HepG2 (cell line): ENCODE measurements around the gene AGPAT3. TPM values are rescaled to one million over a fixed set of nuclear protein-coding genes. Genes with fewer than 3 reads are reported as not detected.

Experiments
- ATAC-seq: fragments of 200-7000 bp; cut with Tn5 transposase; 3 replicates; pipeline ENCODE4 v1.9.1; 2020; ENCODE audit warnings: mild to moderate bottlenecking, moderate library complexity
- BruUV-seq: library from RNA; stranded (reverse); fragments of 400-500 nt; replicated peaks from 2 replicates; lab custom pipeline; 2021; lab: Mats Ljungman, UMichigan
- CTCF ChIA-PET: fragments of 300-600 bp; formaldehyde crosslinking; extraction: SDS; loops from one replicate; lab custom pipeline; 2021; ENCODE audit warnings: low total read pairs, inconsistent platforms, low intra/inter-chr PET ratio; lab: Yijun Ruan, JAX
- POLR2A ChIA-PET: fragments of 350-600 bp; sonication (Branson Sonifier 250); formaldehyde crosslinking; loops from one replicate; lab custom pipeline; 2020; ENCODE audit warnings: antibody characterized with exemption, inconsistent platforms; lab: Yijun Ruan, JAX
- DNase-seq: peaks from one replicate; pipeline ENCODE4 v3.0.0-alpha.2; 2015; ENCODE audit warnings: low spot score
- FAIRE-seq: peaks from 3 replicates; lab custom pipeline; 2011; peaks lifted over from hg19 to GRCh38; lab: Jason Lieb, UNC
- H2AFZ ChIP-seq: one replicate; pipeline ENCODE4 v1.6.1; 2011; ENCODE audit warnings: low read length, inconsistent platforms
- H3K27ac ChIP-seq: fragments of 300-600 bp; 3 replicates; pipeline ENCODE4 v1.8.0; 2011; ENCODE audit warnings: mixed run types, mild to moderate bottlenecking, mixed read lengths, low read length, inconsistent platforms; ENCODE audit not compliant: insufficient read depth; ENCODE audit errors: extremely low read length
- H3K27me3 ChIP-seq, 2 experiments: fragments of 200-600 bp in 1 of 2; 2 replicates in 1 of 2; 3 replicates in 1 of 2; pipeline versions ENCODE4 v1.6.0 to v1.8.0; 2011; ENCODE audit warnings: low read length in 2 of 2, mild to moderate bottlenecking in 2 of 2, moderate library complexity in 2 of 2, inconsistent platforms in 1 of 2; ENCODE audit not compliant: insufficient read depth in 2 of 2, control insufficient read depth in 1 of 2
- H3K36me3 ChIP-seq, 2 experiments: fragments of 200-600 bp in 1 of 2; replicated peaks in 1 of 2; 2 replicates in 1 of 2; 3 replicates in 1 of 2; pipeline versions ENCODE4 v1.5.1 to v1.8.0; 2011; ENCODE audit warnings: low read length in 2 of 2, inconsistent platforms in 1 of 2; ENCODE audit not compliant: insufficient read depth in 2 of 2, control insufficient read depth in 1 of 2
- H3K4me1 ChIP-seq: 2 replicates; pipeline ENCODE4 v1.5.1; 2012; ENCODE audit warnings: low read length, inconsistent platforms; ENCODE audit not compliant: insufficient read depth
- H3K4me2 ChIP-seq: 2 replicates; pipeline ENCODE4 v1.6.0; 2011; ENCODE audit warnings: low read depth, low read length, inconsistent platforms
- H3K4me3 ChIP-seq, 3 experiments: fragments of 200-600 bp in 1 of 3; sonication (generic), shearing (Covaris generic) in 1 of 3; replicated peaks in 1 of 3; 2 replicates each; pipeline ENCODE4 v1.5.1; 2011 to 2016; ENCODE audit warnings: low read length in 3 of 3, inconsistent platforms in 2 of 3, low read depth in 2 of 3, mild to moderate bottlenecking in 2 of 3, control low read depth in 1 of 3, mixed read lengths in 1 of 3; ENCODE audit not compliant: insufficient read depth in 1 of 3
- H3K79me2 ChIP-seq: one replicate; pipeline ENCODE4 v1.6.1; 2011; ENCODE audit warnings: low read length, inconsistent platforms; ENCODE audit not compliant: insufficient read depth
- H3K9ac ChIP-seq: 2 replicates; pipeline ENCODE4 v1.6.0; 2011; ENCODE audit warnings: mild to moderate bottlenecking, low read depth, low read length, inconsistent platforms; ENCODE audit not compliant: insufficient read depth
- H3K9me3 ChIP-seq: 2 replicates; pipeline ENCODE4 v1.5.1; 2012; ENCODE audit warnings: mild to moderate bottlenecking, low read length
- H4K20me1 ChIP-seq: 2 replicates; pipeline ENCODE4 v1.6.0; 2011; ENCODE audit warnings: inconsistent platforms, mild to moderate bottlenecking, low read length, moderate library complexity; ENCODE audit not compliant: insufficient read depth
- CSRNP1 ChIP-seq: sonication (generic); formaldehyde crosslinking; IDR thresholded peaks from 2 replicates; pipeline ENCODE4 v1.8.1; 2023; ENCODE audit warnings: mild to moderate bottlenecking, missing genetic modification reagents
- EED ChIP-seq: sonication (generic); formaldehyde crosslinking; IDR thresholded peaks from 2 replicates; pipeline ENCODE4 v1.5.0; 2020; ENCODE audit warnings: mild to moderate bottlenecking, missing genetic modification reagents
- ELF1 ChIP-seq: sonication (generic); formaldehyde crosslinking; IDR thresholded peaks from 2 replicates; pipeline ENCODE4 v1.4.0; 2020; ENCODE audit warnings: missing genetic modification reagents
- GTF2F1 ChIP-seq: fragments of 150-350 bp; IDR thresholded peaks from 2 replicates; pipeline ENCODE4 v1.6.1; 2014; ENCODE audit warnings: low read length
- KLF9 ChIP-seq: IDR thresholded peaks from 2 replicates; pipeline ENCODE4 v1.6.1; 2016; ENCODE audit warnings: low read depth
- MBNL3 ChIP-seq: fragments of 250-450 bp; sonication (Bioruptor Pico); conservative IDR thresholded peaks from 2 replicates; pipeline ENCODE4 v1.8.0; 2022; ENCODE audit warnings: mild to moderate bottlenecking, inconsistent platforms
- MTA3 ChIP-seq: sonication (generic); formaldehyde crosslinking; IDR thresholded peaks from 2 replicates; pipeline ENCODE4 v1.4.0; 2020; ENCODE audit warnings: missing genetic modification reagents
- MTERF4 ChIP-seq: sonication (generic); formaldehyde crosslinking; IDR thresholded peaks from 2 replicates; pipeline ENCODE4 v1.8.0; 2023; ENCODE audit warnings: mild to moderate bottlenecking, missing genetic modification reagents
- NFYC ChIP-seq: IDR thresholded peaks from 2 replicates; pipeline ENCODE4 v1.6.1; 2016; ENCODE audit warnings: missing genetic modification reagents, missing compliant biosample characterization
- NR2F1 ChIP-seq, 2 experiments: fragments of 450-650 bp in 1 of 2; formaldehyde crosslinking in 1 of 2; IDR thresholded peaks; 2 replicates each; pipeline versions ENCODE4 v1.5.0 to v1.6.1; 2016 to 2020; ENCODE audit warnings: mild to moderate bottlenecking in 1 of 2, missing compliant biosample characterization in 1 of 2, missing genetic modification reagents in 1 of 2, moderate library complexity in 1 of 2
- NR2F2 ChIP-seq: IDR thresholded peaks from 2 replicates; pipeline ENCODE4 v1.6.1; 2012; ENCODE audit warnings: low read depth, inconsistent platforms, borderline replicate concordance
- PAX8 ChIP-seq: sonication (generic); formaldehyde crosslinking; IDR thresholded peaks from 2 replicates; pipeline ENCODE4 v1.8.0; 2022; ENCODE audit warnings: mild to moderate bottlenecking, missing genetic modification reagents, borderline replicate concordance
- ZBED4 ChIP-seq: sonication (generic); formaldehyde crosslinking; IDR thresholded peaks from 2 replicates; pipeline ENCODE4 v1.4.0; 2020; ENCODE audit warnings: missing genetic modification reagents, borderline replicate concordance
- ZIK1 ChIP-seq: sonication (generic); formaldehyde crosslinking; IDR thresholded peaks from 2 replicates; pipeline ENCODE4 v1.5.0; 2020; ENCODE audit warnings: mild to moderate bottlenecking, low read depth, missing genetic modification reagents, borderline replicate concordance
- ZNF224 ChIP-seq: sonication (generic); formaldehyde crosslinking; IDR thresholded peaks from 2 replicates; pipeline ENCODE4 v1.5.0; 2020; ENCODE audit warnings: mild to moderate bottlenecking, missing genetic modification reagents
- ZNF333 ChIP-seq: sonication (generic); formaldehyde crosslinking; IDR thresholded peaks from 2 replicates; pipeline ENCODE4 v1.4.0; 2020; ENCODE audit warnings: mild to moderate bottlenecking, missing genetic modification reagents, borderline replicate concordance
- ZNF619 ChIP-seq: sonication (generic); formaldehyde crosslinking; IDR thresholded peaks from 2 replicates; pipeline ENCODE4 v1.4.0; 2020; ENCODE audit warnings: mild to moderate bottlenecking, missing genetic modification reagents
- ZNF660 ChIP-seq: sonication (generic); formaldehyde crosslinking; IDR thresholded peaks from 2 replicates; pipeline ENCODE4 v1.5.1; 2020; ENCODE audit warnings: mild to moderate bottlenecking, low read depth, missing genetic modification reagents, borderline replicate concordance
- ZNF7 ChIP-seq: IDR thresholded peaks from 2 replicates; pipeline ENCODE4 v1.6.1; 2016; ENCODE audit warnings: missing biosample characterization, missing genetic modification reagents
- WGBS: methylation state at CpG from one replicate; pipeline ENCODE4 v1.1.6; 2017; ENCODE audit warnings: low lambda C conversion rate; 5-methylcytosine and 5-hydroxymethylcytosine counted together
- in situ Hi-C: cut with HindIII; loops from 2 replicates; pipeline ENCODE4 v1.10.0; 2017; ENCODE audit warnings: low pct_unique_long_range_greater_than_20kb; ENCODE audit not compliant: extremely low pct_ligation_motif_present
- intact Hi-C: fragments of 100-400 bp; cut with micrococcal nuclease; formaldehyde crosslinking; loops from one replicate; pipeline ENCODE4 v1.10.0; 2022; ENCODE audit not compliant: unreplicated experiment
- polyA plus RNA-seq, 8 experiments: library from polyadenylated mRNA; depleted of rRNA in 3 of 8; stranded (reverse) in 7 of 8; unstranded in 1 of 8; fragments of >200 nt; fragmentation: Illumina TruSeq in 4 of 8; extraction: Trizol in 4 of 8; gene quantifications; 2 replicates each; pipeline versions ENCODE4 v1.2.1 to v1.2.3, GENCODE V29; 2011 to 2016; ENCODE audit warnings: low read depth in 4 of 8, missing spikeins in 1 of 8, mixed read lengths in 1 of 8; ENCODE audit not compliant: insufficient read depth in 1 of 8
- total RNA-seq, 5 experiments: library from RNA; depleted of rRNA; stranded (reverse); fragments of >200 nt; fragmentation: Illumina TruSeq; extraction: Trizol; gene quantifications; 2 replicates each; pipeline ENCODE4 v1.2.3, GENCODE V29; 2016; ENCODE audit warnings: low read depth in 1 of 5

The AGPAT3 gene
- total and polyA plus RNA-seq, 2 of the 13 experiments (the other 11 are each of a cell fraction or from before 2014, with no cell fraction given) = 32.2 to 54.4 TPM

- WGBS = 42% methylated on average over 7 of the region's 12 CpGs
- ATAC-seq (no peak), DNase-seq (no peak), FAIRE-seq (no peak)
- H3K36me3 ChIP-seq = no peaks in the 10 kb centered on the region
- peaks cover 8 to 22% of the 10 kb centered on the region in 2 experiments for H3K27me3 ChIP-seq
- H4K20me1 ChIP-seq = no peaks in the 10 kb centered on the region
- intact Hi-C loops = no loop called here
- H3K4me3 ChIP-seq = no peak overlapping the region
- H3K4me1 ChIP-seq = peaks cover 26% of the 10 kb centered on the region
- no peak overlapping the region for H3K27ac ChIP-seq
- H3K4me2 ChIP-seq = no peak overlapping the region
- H3K9me3 ChIP-seq = no peaks in the 10 kb centered on the region
- CTCF ChIA-PET = no interaction called here
- H2AFZ ChIP-seq = no peak overlapping the region
- no peak overlapping the region for H3K9ac ChIP-seq
- no peak for TF ChIP-seq ZNF224 (CRISPR knock-in tag)
- TF ChIP-seq MBNL3 = no peak
- no peak for TF ChIP-seq ELF1 (CRISPR knock-in tag)
- TF ChIP-seq PAX8 (CRISPR knock-in tag) = no peak
- no peak for TF ChIP-seq ZBED4 (CRISPR knock-in tag)
- TF ChIP-seq KLF9 = no peak
- TF ChIP-seq ZNF619 (CRISPR knock-in tag) = no peak
- no peak for TF ChIP-seq NR2F1 (CRISPR knock-in tag; IDR thresholded peaks at IDR 0.05)
- no peak for TF ChIP-seq EED (CRISPR knock-in tag)
- no peak for TF ChIP-seq NFYC
- TF ChIP-seq CSRNP1 (CRISPR knock-in tag) = no peak
- no peak for TF ChIP-seq ZNF660
- TF ChIP-seq MTERF4 = no peak
- no peak for TF ChIP-seq NR2F2
- TF ChIP-seq ZIK1 (CRISPR knock-in tag) = no peak
- no peak for TF ChIP-seq GTF2F1
- TF ChIP-seq MTA3 (CRISPR knock-in tag) = no peak
- no peak for TF ChIP-seq ZNF7 (CRISPR knock-in tag)
- no peak for TF ChIP-seq ZNF333 (CRISPR knock-in tag)
- BruUV-seq = no TSS peak
- POLR2A ChIA-PET = no interaction called here
- in situ Hi-C loops = no loop called here
- H3K79me2 ChIP-seq = no peaks in the 10 kb centered on the region
Observed at GRCh38 chr21:43851593-43851992, 13.4 kb upstream of the AGPAT3 start.
